Kidney epithelial cell (primary cell): ENCODE measurements around the gene PRKX. TPM values are rescaled to one million over a fixed set of nuclear protein-coding genes. Genes with fewer than 3 reads are reported as not detected.
"Not testable (repeated sequence)": the region's sequence is repeated elsewhere in the genome, so short reads cannot be mapped to it uniquely, and the experiment has no call there.

Experiments used
- DNase-seq: peaks from one replicate; pipeline ENCODE4 v3.0.0-alpha.2; 2010; ENCODE audit warnings: low read depth
- H3K27me3 ChIP-seq: 2 replicates; pipeline ENCODE4 v1.6.0; 2011; ENCODE audit warnings: low read length; ENCODE audit not compliant: control insufficient read depth, insufficient read depth
- H3K36me3 ChIP-seq: 2 replicates; pipeline ENCODE4 v1.5.1; 2011; ENCODE audit warnings: low read length; ENCODE audit not compliant: control insufficient read depth, insufficient read depth
- H3K4me3 ChIP-seq: 2 replicates; pipeline ENCODE4 v1.5.1; 2011; ENCODE audit warnings: low read depth, mild to moderate bottlenecking, control low read depth, low read length
- CTCF ChIP-seq: IDR thresholded peaks from 2 replicates; pipeline ENCODE4 v1.5.1; 2011; ENCODE audit warnings: mild to moderate bottlenecking, moderate library complexity, low read length, control low read depth, inconsistent platforms; ENCODE audit not compliant: insufficient read depth, poor library complexity, severe bottlenecking
- total RNA-seq: library from RNA; depleted of rRNA; stranded (reverse); fragments of >200 nt; gene quantifications from 2 replicates; pipeline ENCODE4 v1.2.3, GENCODE V29; 2015

PRKX gene
- total RNA-seq, 1 donor from 2014 or later, result 20.1 TPM

GRCh38 chrX:3738509-3738908, 25.1 kb upstream of the PRKX start:
- Histone ChIP-seq H3K27me3 (no peaks in the 10 kb centered on the region), H3K36me3 (no peaks in the 10 kb centered on the region), H3K4me3 (no peak overlapping the region)
- TF ChIP-seq CTCF, result no peak
- DNase-seq, result no peak

- not testable (repeated sequence) for H3K4me3 ChIP-seq, DNase-seq, H3K36me3 ChIP-seq, H3K27me3 ChIP-seq
These were observed 23.1 kb upstream of the PRKX start for GRCh38 chrX:3736536-3736935.

- not testable (repeated sequence) for H3K27me3 ChIP-seq, H3K4me3 ChIP-seq, DNase-seq, H3K36me3 ChIP-seq
These were observed 22.4 kb upstream of the PRKX start for GRCh38 chrX:3735891-3736290.

- not testable (repeated sequence) for H3K36me3 ChIP-seq, H3K27me3 ChIP-seq, DNase-seq, H3K4me3 ChIP-seq
These were observed 21.0 kb upstream of the PRKX start for GRCh38 chrX:3734456-3734855.

- DNase-seq, result no peak
- no peaks in the 10 kb centered on the region for H3K27me3 ChIP-seq
- no peak overlapping the region for H3K4me3 ChIP-seq
- TF ChIP-seq CTCF, result no peak
- H3K36me3 ChIP-seq, result no peaks in the 10 kb centered on the region
These were observed 19.6 kb upstream of the PRKX start for GRCh38 chrX:3733043-3733430.

- H3K36me3 ChIP-seq, H3K4me3 ChIP-seq, DNase-seq, H3K27me3 ChIP-seq: not testable (repeated sequence)
These were observed 19.0 kb upstream of the PRKX start for GRCh38 chrX:3732326-3733042.

- no peaks in the 10 kb centered on the region for H3K27me3 ChIP-seq
- no peaks in the 10 kb centered on the region for H3K36me3 ChIP-seq
- no peak overlapping the region for H3K4me3 ChIP-seq
- DNase-seq, result no peak
- no peak for TF ChIP-seq CTCF
These were observed 15.0 kb upstream of the PRKX start for GRCh38 chrX:3728454-3728853.

- not testable (repeated sequence) for DNase-seq, H3K27me3 ChIP-seq, H3K36me3 ChIP-seq, H3K4me3 ChIP-seq
These were observed 10.0 kb upstream of the PRKX start for GRCh38 chrX:3723460-3723859.
